GM12873 (cell line): ENCODE measurements around the gene WIPF3.

Source experiments
- TF ChIP-seq, protein P1 (sequence below): IDR thresholded peaks from 2 replicates; pipeline ENCODE4 v1.5.1; 2012; ENCODE audit warnings: low read depth, mild to moderate bottlenecking, moderate library complexity, low read length, control low read depth; ENCODE audit not compliant: insufficient read depth; ENCODE audit errors: missing control alignments

Gene WIPF3

DNA sequence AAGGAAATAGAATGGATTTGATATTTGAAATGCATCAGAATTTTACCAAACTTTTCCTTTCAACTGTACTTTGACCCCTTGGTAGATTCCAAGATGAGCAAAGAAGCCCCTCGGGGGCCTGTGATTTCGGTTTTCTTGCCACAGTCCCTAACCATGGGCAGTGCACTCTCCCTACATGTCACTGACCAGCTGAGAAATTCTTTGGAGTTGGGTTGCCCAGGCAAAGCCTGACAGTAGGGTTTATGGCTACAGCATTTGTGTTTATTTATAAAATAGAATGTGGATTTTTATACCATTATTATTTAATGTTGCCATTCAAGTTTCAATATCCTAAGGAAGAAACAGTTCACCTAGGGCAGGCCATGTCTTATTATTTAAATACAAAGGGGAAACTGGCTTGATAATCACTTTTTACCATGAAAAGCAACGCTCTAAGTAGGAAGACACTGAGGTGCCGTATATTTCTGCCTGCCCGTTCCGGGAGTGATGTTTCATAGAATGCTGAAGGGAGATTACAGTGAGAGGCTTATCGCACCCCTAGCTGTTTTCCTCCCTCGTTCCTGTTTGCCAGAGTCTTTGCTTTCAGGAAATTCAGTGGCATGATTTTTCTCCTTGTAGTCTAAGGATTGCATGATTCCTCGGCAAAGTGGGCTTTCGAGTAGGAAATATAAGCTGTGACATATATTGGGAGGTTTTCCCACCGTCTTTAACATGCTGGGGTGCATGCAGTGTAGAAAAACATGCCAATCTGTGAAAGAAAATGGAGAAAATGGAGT, 35.8 kb downstream of the WIPF3 start:
- TF ChIP-seq, protein P1, sequence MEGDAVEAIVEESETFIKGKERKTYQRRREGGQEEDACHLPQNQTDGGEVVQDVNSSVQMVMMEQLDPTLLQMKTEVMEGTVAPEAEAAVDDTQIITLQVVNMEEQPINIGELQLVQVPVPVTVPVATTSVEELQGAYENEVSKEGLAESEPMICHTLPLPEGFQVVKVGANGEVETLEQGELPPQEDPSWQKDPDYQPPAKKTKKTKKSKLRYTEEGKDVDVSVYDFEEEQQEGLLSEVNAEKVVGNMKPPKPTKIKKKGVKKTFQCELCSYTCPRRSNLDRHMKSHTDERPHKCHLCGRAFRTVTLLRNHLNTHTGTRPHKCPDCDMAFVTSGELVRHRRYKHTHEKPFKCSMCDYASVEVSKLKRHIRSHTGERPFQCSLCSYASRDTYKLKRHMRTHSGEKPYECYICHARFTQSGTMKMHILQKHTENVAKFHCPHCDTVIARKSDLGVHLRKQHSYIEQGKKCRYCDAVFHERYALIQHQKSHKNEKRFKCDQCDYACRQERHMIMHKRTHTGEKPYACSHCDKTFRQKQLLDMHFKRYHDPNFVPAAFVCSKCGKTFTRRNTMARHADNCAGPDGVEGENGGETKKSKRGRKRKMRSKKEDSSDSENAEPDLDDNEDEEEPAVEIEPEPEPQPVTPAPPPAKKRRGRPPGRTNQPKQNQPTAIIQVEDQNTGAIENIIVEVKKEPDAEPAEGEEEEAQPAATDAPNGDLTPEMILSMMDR: no peak

DNA sequence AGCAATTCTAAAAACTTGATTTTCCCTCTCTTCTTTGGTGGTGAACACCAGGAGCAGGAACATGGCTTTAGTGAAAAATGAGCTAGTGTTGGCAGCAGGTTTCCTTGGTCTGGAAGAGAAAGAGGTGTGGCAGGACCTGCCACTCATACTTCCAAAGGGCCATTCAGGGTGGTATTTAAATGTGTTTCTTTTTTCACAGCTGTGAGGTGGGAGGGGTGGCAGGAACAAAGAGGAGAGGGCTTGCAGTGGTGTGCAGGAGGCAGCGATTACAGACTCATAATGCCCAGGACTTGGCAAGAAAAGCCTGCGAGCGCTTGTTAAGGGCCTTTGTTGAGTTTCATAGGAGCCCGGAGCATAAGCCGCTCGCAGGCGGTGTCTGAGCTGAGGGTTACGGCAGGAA, 36.8 kb downstream of the WIPF3 start:
- TF ChIP-seq, protein P1: no peak

DNA sequence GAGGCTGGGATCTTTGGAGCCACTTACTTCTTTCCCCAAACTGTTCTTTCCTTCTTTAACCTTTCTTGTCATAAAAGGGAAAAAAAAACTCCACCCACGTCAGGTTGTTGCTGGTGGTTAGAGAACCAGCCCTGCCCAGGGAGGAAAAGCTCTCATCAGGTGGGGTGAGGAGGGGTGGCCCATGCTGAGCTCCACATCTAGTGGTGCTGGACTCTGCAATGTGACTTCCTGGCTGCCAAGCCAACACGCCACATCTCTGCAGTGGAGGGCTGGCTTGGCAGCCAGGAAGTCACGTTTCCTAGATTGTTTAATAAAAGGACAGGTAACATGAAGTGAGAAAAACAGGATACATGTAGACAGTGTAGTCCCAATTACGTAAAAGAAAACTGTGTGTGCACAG, 37.4 kb downstream of the WIPF3 start:
- TF ChIP-seq, protein P1: no peak

DNA sequence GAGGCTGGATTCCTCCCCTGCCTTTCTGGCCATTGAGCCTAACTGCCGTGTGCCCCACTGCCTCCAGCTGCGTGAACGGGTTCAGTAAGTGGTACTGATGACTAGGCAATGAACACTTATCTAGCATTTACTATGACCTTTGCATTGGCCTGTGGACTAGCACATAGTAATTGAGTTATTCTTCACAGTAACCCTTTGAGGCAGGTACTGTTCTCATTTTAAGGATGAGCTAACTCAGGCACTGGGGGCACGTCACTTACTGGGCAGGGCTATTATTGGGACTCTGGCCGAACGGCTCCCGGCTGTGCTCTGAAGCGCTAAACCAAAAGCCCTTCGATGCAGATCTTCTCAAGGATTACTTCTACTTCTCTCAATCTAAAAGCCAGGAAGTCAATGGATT, 38.3 kb downstream of the WIPF3 start:
- TF ChIP-seq, protein P1: no peak

DNA sequence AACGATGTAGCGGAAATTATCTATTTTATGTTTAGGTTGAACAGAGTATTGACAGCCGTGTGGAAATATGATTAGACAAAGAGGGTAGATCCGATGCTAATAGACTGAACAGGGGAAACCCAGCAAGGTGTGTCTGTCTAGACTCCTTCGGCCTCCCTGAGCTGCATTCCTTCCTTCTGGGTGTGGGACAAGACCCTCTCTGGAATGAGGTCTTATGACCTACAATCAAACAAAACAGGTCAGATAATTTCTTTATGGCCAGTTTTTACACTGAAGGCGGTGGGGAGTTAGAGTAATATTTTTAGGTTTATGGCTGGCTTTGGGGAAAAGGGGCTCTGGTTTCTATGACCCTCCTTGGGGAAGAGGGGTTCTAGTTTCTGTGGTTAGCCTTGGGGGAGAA, 41.2 kb downstream of the WIPF3 start:
- TF ChIP-seq, protein P1: no peak

DNA sequence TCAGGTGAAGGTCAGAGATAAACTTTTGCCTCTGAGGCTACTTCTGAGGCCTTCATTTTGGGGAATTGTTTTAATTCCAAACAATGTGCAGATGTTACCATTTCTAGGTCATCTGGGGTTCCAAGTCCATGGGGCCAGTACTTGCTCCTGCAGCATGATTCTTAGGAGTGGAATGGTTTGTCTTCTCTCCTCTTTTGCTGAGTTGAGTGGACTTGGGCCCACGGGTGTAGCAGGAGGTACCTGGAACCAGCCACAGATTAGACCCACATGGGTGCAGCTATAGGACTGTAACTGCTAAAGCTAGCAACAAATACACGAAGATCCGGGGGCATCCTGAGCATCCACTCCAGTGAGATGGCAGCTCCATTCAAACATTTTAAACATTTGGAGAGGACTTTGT, 41.6 kb downstream of the WIPF3 start:
- TF ChIP-seq, protein P1: no peak

DNA sequence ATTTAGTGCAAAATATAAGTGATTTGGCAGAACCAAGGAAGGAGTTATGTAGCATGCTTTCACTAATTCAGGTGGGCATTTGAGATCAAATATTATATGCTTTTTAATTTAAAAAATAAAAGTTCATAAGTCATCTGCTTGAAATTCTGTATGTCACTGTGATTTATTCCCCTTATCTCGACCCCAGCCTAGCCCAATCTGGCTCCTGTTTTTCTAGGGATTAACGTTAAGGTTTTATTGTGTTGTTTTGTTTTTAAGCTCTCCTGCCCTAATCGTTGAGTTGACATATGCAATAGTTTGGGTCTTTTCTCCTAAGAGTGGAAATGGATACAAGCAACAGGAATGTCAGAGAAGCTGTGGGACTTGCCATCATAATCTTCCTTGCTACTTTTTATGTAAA, 42.6 kb downstream of the WIPF3 start:
- TF ChIP-seq, protein P1: no peak
